Ishikawa (cell line): ENCODE results near the gene BSCL2.

Experiments
- CEBPB ChIP-seq: IDR thresholded peaks from 2 replicates; pipeline ENCODE4 v1.6.1; 2012
- CREB1 ChIP-seq: IDR thresholded peaks from 2 replicates; pipeline ENCODE4 v1.6.1; 2012; ENCODE audit warnings: low read depth
- EGR1 ChIP-seq: IDR thresholded peaks from 2 replicates; pipeline ENCODE4 v1.6.1; 2012
- EP300 ChIP-seq: IDR thresholded peaks from 2 replicates; pipeline ENCODE4 v1.6.1; 2012; ENCODE audit warnings: borderline replicate concordance
- FOXM1 ChIP-seq: IDR thresholded peaks from 2 replicates; pipeline ENCODE4 v1.6.1; 2012; ENCODE audit warnings: low read depth, borderline replicate concordance
- MAX ChIP-seq: IDR thresholded peaks from 2 replicates; pipeline ENCODE4 v1.6.1; 2012
- NFIC ChIP-seq: IDR thresholded peaks from 2 replicates; pipeline ENCODE4 v1.6.1; 2012
- RAD21 ChIP-seq: IDR thresholded peaks from 2 replicates; pipeline ENCODE4 v1.6.1; 2012; ENCODE audit warnings: low read depth
- REST ChIP-seq: IDR thresholded peaks from 2 replicates; pipeline ENCODE4 v1.6.1; 2012; ENCODE audit warnings: low read depth, mild to moderate bottlenecking
- TAF1 ChIP-seq: IDR thresholded peaks from 2 replicates; pipeline ENCODE4 v1.6.1; 2012; ENCODE audit warnings: low read depth, mild to moderate bottlenecking
- TCF12 ChIP-seq: IDR thresholded peaks from 2 replicates; pipeline ENCODE4 v1.6.1; 2012; ENCODE audit warnings: low read depth
- TEAD4 ChIP-seq: IDR thresholded peaks from 2 replicates; pipeline ENCODE4 v1.6.1; 2012
- USF1 ChIP-seq: IDR thresholded peaks from 2 replicates; pipeline ENCODE4 v1.6.1; 2012
- YY1 ChIP-seq: IDR thresholded peaks from 2 replicates; pipeline ENCODE4 v1.6.1; 2012; ENCODE audit warnings: low read depth
- ZBTB7A ChIP-seq: IDR thresholded peaks from 2 replicates; pipeline ENCODE4 v1.6.1; 2012; ENCODE audit warnings: low read depth

The BSCL2 gene

GRCh38 chr11:62707277-62707861, at the start of gene BSCL2, which contains the start of gene GNG3:
Gene BSCL2, minus strand, starts transcription at chr11:62707424. Its CDS starts 229 bp downstream, at chr11:62707195.
Gene GNG3, plus strand, starts transcription at chr11:62707676. Its CDS starts 620 bp downstream, at chr11:62708296.
- TF ChIP-seq USF1 = no peak
- no peak for TF ChIP-seq MAX
- no peak for TF ChIP-seq EP300
- no peak for TF ChIP-seq ZBTB7A
- TF ChIP-seq EGR1 = no peak
- no peak for TF ChIP-seq CEBPB
- TF ChIP-seq NFIC = no peak
- no peak for TF ChIP-seq FOXM1
- TF ChIP-seq TEAD4 = no peak
- TF ChIP-seq TAF1 = no peak
- no peak for TF ChIP-seq CREB1
- no peak for TF ChIP-seq RAD21
- TF ChIP-seq YY1 = no peak
- TF ChIP-seq REST = no peak

GRCh38 chr11:62755086-62755615, 47.9 kb upstream of the BSCL2 start:
- TF ChIP-seq TCF12 (no peak), TAF1 (no peak), USF1 (no peak)

GRCh38 chr11:62753736-62754603, 46.7 kb upstream of the BSCL2 start, which contains the start of gene ZBTB3:
Gene ZBTB3, minus strand, starts transcription at chr11:62754160. Its CDS starts 496 bp downstream, at chr11:62753664.
- TF ChIP-seq YY1 (0 out of 2 replicates have a peak, but pooled peaks have one; percentile 55), FOXM1 (no peak), MAX (peak; percentile 66), EP300 (no peak), ZBTB7A (no peak), TEAD4 (no peak), TAF1 (peak; percentile 40; the same call in 1 of the 2 replicates), REST (no peak)

- no peak for TF ChIP-seq USF1
- TF ChIP-seq CEBPB = no peak
- TF ChIP-seq YY1 = no peak
- no peak for TF ChIP-seq CREB1
- no peak for TF ChIP-seq MAX
- no peak for TF ChIP-seq TAF1
- no peak for TF ChIP-seq NFIC
- no peak for TF ChIP-seq TEAD4
- no peak for TF ChIP-seq ZBTB7A
- TF ChIP-seq REST = no peak
- no peak for TF ChIP-seq RAD21
- TF ChIP-seq FOXM1 = no peak
- TF ChIP-seq TCF12 = no peak
- no peak for TF ChIP-seq EGR1
- TF ChIP-seq EP300 = no peak
Observed at GRCh38 chr11:62752994-62753735, 45.9 kb upstream of the BSCL2 start.
